HG02884 (cell line): Measurements from ENCODE around the gene PRKCH.

ENCODE experiments used
- ATAC-seq: cut with Tn5 transposase; IDR thresholded peaks from one replicate; pipeline ENCODE4 v1.9.1; 2021; ENCODE audit warnings: mild to moderate bottlenecking, moderate library complexity; ENCODE audit not compliant: unreplicated experiment

PRKCH gene

GRCh38 chr14:61321385-61322010, at the start of gene PRKCH:
PRKCH (plus strand) TSS chr14:61321579; CDS start chr14:61322102, 523 bp downstream.
- ATAC-seq, result peak; percentile 68

DNA sequence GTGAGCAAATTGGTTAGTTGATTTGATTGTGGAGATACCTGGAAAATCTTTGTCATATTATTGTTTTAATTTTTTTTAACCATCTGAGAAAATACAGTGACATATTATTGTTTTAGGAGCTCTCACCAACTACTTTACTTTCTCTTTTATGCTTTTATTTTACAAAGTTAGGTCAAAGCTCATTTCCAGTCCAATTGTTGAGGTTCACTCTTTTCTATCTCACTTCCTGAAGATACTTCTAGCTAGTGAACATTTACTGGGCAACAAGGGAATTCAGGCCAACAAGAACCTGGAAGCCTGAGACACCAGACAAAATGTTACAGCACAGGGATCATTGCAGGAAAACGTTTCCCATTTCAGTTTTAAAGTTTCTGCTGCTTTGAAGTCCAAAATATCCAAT, 44.1 kb upstream of the PRKCH start:
- ATAC-seq, result no peak

GRCh38 chr14:61277784-61278183, 43.6 kb upstream of the PRKCH start:
- ATAC-seq, result no peak

GRCh38 chr14:61279082-61279481, 42.3 kb upstream of the PRKCH start:
- no peak for ATAC-seq

- ATAC-seq, result no peak
These were observed 41.3 kb upstream of the PRKCH start for GRCh38 chr14:61280092-61280525.

DNA sequence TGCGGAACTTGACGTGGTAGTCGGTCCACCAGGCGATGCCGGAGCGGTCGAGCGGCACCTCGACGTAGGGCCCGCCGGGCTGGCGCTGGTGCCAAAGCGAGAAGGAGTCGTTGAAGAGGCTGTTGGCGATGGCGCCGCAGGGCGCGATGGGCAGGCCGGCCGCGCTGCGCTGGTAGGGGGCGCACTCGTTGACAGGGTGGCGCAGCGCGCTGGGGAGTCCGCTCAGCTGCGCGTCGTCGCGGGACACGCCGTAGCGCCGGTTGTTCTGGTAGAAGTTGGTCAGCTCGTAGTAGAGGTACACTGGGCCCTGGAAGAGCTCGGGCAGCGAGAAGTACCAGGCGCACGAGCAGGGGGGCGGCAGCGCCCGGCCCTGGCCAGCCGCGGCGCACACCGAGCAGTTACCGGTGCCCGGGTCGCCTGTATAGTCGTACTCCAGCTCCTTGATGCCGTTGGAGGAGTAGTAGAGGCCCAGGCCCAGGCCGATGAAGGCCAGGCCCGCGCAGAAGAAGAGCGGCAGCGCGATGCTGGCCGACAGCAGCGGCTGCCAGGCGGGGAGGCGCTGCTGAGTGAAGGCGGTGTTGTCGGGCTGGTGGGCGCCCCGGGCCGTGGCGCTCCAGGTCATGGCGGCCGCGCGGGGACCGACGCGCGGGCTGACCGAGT, 40.7 kb upstream of the PRKCH start:
- no peak for ATAC-seq

- no peak for ATAC-seq
These were observed 40.0 kb upstream of the PRKCH start, which contains the start of gene TMEM30B for GRCh38 chr14:61281186-61281947. TMEM30B (minus strand) TSS chr14:61281338; CDS start chr14:61281147, 191 bp downstream.

DNA sequence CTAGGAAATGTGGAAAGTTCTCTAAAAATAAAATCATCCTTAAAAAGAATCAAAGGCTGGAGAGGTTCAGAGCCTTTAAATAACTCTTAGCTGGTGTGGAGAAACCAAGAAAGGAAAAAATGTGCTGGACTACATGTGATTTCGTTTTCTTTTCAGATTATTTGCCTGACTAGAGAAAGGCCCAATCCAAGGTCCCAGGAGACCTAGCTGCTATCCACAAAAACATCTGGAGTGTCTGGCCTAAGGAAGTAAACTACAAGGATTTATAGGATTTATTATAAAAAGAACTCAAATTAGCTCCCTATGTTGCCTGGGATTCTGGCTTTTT, 39.5 kb upstream of the PRKCH start:
- ATAC-seq, result no peak

- no peak for ATAC-seq
These were observed 38.6 kb upstream of the PRKCH start for GRCh38 chr14:61282746-61283145.

- ATAC-seq, result no peak
These were observed 37.4 kb upstream of the PRKCH start for GRCh38 chr14:61284001-61284400.

DNA sequence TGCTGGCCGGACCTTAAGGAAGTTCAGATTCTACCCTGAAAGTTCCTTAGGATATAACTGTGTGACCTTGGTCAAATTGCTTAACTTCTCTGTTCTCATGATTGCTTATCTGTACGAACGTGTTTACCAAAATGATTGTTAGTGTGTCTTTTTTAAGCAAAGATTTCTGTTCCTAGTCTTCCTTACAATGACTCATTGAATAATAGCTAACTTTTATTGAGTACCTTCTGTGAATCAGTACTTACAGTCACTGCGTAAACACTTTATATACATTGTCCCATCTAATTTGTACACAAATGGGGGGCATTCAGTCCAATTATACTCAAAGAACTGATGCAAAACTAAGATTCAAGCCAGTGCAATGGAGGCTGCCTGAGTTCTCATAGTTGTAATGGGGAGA, 36.0 kb upstream of the PRKCH start:
- no peak for ATAC-seq

- ATAC-seq, result no peak
These were observed 34.2 kb upstream of the PRKCH start for GRCh38 chr14:61287196-61287595.

GRCh38 chr14:61288228-61288627, 33.2 kb upstream of the PRKCH start:
- no peak for ATAC-seq

DNA sequence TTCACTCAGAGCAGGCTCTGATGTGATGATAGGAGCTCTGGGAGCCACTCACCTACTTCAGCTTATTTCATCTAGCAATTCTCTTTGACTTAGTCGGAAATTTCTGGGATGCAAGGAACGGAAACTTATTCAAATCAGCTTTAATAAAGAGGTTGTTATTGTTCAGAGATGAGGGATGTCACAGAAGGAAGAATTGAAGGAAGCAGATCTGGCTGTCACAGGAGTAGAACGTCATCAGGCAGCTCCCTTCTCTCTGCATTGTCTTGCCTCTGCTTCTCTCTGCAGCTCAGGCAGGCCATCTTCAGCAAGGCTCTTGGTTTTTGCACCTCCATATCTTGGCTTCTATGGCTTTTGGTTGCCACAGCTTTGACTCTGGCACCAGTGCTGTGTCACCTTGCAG, 32.7 kb upstream of the PRKCH start:
- ATAC-seq, result no peak

GRCh38 chr14:61290701-61291100, 30.7 kb upstream of the PRKCH start:
- no peak for ATAC-seq

DNA sequence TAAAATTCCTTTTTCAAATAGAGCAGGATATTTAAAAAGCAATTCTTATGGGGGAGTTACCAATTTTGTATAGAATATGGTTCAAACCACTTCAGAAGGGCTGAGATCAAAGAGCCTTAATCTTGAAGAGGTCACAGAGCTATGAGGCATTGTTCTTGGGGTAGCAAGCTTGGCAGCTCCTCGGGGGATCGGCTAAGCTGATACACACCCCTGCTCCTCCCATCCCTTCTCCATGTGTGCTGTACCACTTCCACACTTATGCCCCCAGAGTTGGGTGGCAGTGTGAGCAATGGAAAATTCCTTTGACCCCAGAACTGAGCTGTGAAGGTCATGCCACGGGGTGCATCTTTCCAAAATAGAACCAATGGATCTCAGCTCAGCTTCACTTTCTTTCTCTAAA, 25.2 kb upstream of the PRKCH start:
- no peak for ATAC-seq

DNA sequence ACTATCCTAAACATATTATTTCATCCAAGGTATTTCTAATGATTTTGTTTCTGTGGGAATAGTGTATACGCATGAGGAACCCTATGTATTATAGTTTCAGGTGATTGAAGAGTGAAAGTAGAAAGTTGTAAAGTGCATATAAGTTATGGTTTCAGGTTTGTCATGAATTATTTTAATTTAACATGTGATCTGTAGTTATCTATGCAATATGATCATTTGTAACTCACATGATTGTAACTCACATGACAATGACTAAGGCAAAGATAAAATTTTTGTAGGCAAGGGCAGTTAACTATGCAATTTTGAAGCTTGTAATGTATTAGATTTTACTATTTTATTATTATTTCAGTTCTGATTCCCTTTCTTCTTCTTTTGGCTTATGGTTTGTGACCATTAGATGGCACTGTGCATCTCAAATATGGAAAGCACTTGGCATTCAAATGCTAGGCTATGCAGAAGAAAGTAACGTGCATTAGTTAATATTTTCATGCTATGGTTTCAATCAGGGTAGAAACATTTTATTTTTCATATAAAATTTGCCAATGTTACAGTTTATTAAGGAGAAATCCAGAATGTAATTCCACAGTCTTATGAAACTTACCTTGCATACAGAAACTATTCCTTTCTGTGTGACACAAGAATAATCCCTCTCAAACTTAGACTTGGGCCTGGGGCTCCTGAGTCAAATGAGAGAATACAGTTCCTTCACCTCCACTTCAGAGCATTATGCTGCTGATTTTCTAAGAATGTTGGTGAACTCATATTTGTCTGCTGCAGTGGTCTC, 24.5 kb upstream of the PRKCH start:
- no peak for ATAC-seq

DNA sequence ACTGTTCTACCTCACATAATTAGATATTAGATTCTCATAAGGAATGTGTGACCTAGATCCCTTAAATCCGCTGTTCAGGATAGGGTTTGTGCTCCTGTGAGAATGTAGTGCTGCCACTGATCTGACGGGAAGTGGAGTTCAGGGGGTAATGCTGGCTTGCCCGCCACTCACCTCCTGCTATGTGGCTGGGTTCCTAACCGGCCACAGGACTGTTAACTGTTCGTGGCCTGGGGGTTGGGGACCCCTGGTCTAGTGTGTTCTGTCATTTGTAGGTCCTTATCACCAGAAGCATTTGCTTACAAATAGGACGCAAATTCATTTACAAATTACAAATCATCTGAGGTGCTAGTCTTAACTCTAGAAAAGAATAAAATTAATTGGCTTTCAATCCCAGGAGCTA, 23.8 kb upstream of the PRKCH start:
- no peak for ATAC-seq

DNA sequence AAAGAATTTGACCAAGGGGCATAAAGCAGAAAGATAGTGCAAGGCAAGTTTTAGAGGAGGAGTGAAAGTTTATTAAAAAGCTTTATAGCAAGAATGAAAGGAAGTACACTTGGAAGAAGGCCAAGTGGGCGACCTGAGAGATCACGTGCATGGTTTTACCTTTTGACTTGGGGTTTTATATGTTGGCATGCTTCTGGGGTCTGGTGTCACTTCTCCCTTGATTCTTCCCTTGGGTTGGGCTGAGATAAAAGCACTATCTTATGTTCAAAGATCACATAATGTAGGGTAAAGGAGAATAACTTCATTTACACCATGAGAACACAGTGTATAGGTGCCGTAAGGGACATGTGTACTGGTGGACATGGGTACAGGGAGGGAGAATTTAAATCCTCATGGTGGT, 22.6 kb upstream of the PRKCH start:
- ATAC-seq, result no peak

DNA sequence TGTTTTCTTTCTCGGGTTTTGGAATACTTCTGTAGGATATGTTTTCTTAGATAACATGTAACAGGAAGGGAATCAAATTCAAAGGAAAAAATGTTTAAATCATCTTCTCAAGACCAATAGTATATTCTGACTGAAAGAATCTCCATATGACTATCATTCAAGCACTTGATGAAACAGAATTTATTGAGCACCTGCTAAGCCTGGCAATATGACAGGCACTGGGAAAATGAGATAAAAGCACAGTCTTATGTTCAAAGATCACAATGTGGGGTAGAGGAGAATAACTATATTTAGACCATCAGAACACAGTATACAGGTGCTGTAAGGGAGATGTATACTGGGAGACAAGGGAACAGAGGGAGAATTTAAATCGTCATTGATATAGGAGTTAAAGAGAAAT, 21.2 kb upstream of the PRKCH start:
- ATAC-seq, result no peak

GRCh38 chr14:61300754-61301153, 20.6 kb upstream of the PRKCH start:
- no peak for ATAC-seq
